Mesothelial cell of epicardium (in vitro differentiated cells): ENCODE results near the gene TLCD3B. TPM values are rescaled to one million over a fixed set of nuclear protein-coding genes. Genes with fewer than 3 reads are reported as not detected.

Experiments used
- DNase-seq, 2 experiments: peaks; one replicate each; pipeline ENCODE4 v3.0.0; 2021; ENCODE audit warnings: low spot score in 2 of 2; ENCODE audit not compliant: unreplicated experiment in 2 of 2
- H3K27ac Mint-ChIP-seq: 2 replicates; pipeline ENCODE4 v1.8.0; 2021; ENCODE audit warnings: mixed read lengths
- H3K27me3 Mint-ChIP-seq: 2 replicates; pipeline ENCODE4 v1.8.0; 2021; ENCODE audit warnings: low read depth, mixed read lengths
- H3K36me3 Mint-ChIP-seq: 2 replicates; pipeline ENCODE4 v1.8.0; 2021; ENCODE audit warnings: mixed read lengths
- H3K4me1 Mint-ChIP-seq: 2 replicates; pipeline ENCODE4 v1.8.0; 2021; ENCODE audit warnings: mixed read lengths
- H3K4me3 Mint-ChIP-seq: 2 replicates; pipeline ENCODE4 v1.8.0; 2021; ENCODE audit warnings: mild to moderate bottlenecking, moderate library complexity, mixed read lengths
- H3K9me3 Mint-ChIP-seq: 2 replicates; pipeline ENCODE4 v1.8.0; 2021; ENCODE audit warnings: mixed read lengths
- CTCF ChIP-seq: fragments of 200-600 bp; sonication (generic); IDR thresholded peaks from one replicate; pipeline ENCODE4 v1.5.0; 2021; ENCODE audit warnings: antibody characterized with exemption; ENCODE audit not compliant: unreplicated experiment
- total RNA-seq: library from RNA; stranded (reverse); gene quantifications from 3 replicates; pipeline ENCODE4 v1.2.1, GENCODE V29; 2021

Gene TLCD3B
- total RNA-seq, 1 donor from 2014 or later, result 0.72 TPM

- Mint-ChIP-seq H3K9me3 (no peaks in the 10 kb centered on the region), H3K27ac (no peak overlapping the region), H3K36me3 (no peaks in the 10 kb centered on the region), H3K4me3 (peak overlapping the region; percentile 49), H3K4me1 (peaks cover 9% of the 10 kb centered on the region), H3K27me3 (peaks cover 90% of the 10 kb centered on the region)
- DNase-seq, result peak in 1 of 2 experiments; percentile 65
- TF ChIP-seq CTCF, result peak; percentile 79
These were observed 1.2 kb upstream of the TLCD3B start for GRCh38 chr16:30032083-30032819.

- H3K4me3 Mint-ChIP-seq, result no peak overlapping the region
These were observed 427 bp upstream of the TLCD3B start for GRCh38 chr16:30031477-30031918.

GRCh38 chr16:30030011-30030685 is 923 bp downstream of the TLCD3B start:
- no peak overlapping the region for H3K27ac Mint-ChIP-seq
- peaks cover 9% of the 10 kb centered on the region for H3K4me1 Mint-ChIP-seq
- no peak for TF ChIP-seq CTCF
- H3K4me3 Mint-ChIP-seq, result peak overlapping the region; percentile 60
- H3K36me3 Mint-ChIP-seq, result no peaks in the 10 kb centered on the region
- H3K27me3 Mint-ChIP-seq, result peaks cover 92% of the 10 kb centered on the region
- no peak for DNase-seq
- no peaks in the 10 kb centered on the region for H3K9me3 Mint-ChIP-seq

More at GRCh38 chr16:30031477-30031918, 427 bp upstream of the TLCD3B start:
- H3K27ac Mint-ChIP-seq, result no peak overlapping the region
- DNase-seq, result no peak
- H3K9me3 Mint-ChIP-seq, result no peaks in the 10 kb centered on the region
- peaks cover 9% of the 10 kb centered on the region for H3K4me1 Mint-ChIP-seq
- TF ChIP-seq CTCF, result no peak
- H3K27me3 Mint-ChIP-seq, result peaks cover 95% of the 10 kb centered on the region
- no peaks in the 10 kb centered on the region for H3K36me3 Mint-ChIP-seq

GRCh38 chr16:30028438-30029076 is 2.5 kb downstream of the TLCD3B start:
- Mint-ChIP-seq H3K4me3 (no peak overlapping the region), H3K27me3 (peaks cover 83% of the 10 kb centered on the region), H3K36me3 (no peaks in the 10 kb centered on the region), H3K4me1 (peaks cover 9% of the 10 kb centered on the region), H3K9me3 (no peaks in the 10 kb centered on the region), H3K27ac (no peak overlapping the region)
- no peak for TF ChIP-seq CTCF
- peak in 1 of 2 experiments; percentile 66 for DNase-seq

GRCh38 chr16:30027588-30028437 is 3.3 kb downstream of the TLCD3B start:
- no peak overlapping the region for H3K27ac Mint-ChIP-seq
- no peaks in the 10 kb centered on the region for H3K36me3 Mint-ChIP-seq
- TF ChIP-seq CTCF, result no peak
- DNase-seq, result no peak
- no peaks in the 10 kb centered on the region for H3K9me3 Mint-ChIP-seq
- H3K27me3 Mint-ChIP-seq, result peaks cover 76% of the 10 kb centered on the region
- peaks cover 9% of the 10 kb centered on the region for H3K4me1 Mint-ChIP-seq
- H3K4me3 Mint-ChIP-seq, result no peak overlapping the region
